HG03521 (cell line): Measurements from ENCODE around the gene PUM1.
"Not testable (repeated sequence)": the region's sequence is repeated elsewhere in the genome, so short reads cannot be mapped to it uniquely, and the experiment has no call there.

Source experiments
- ATAC-seq: cut with Tn5 transposase; IDR thresholded peaks from one replicate; pipeline ENCODE4 v1.9.1; 2021; ENCODE audit warnings: mild to moderate bottlenecking, moderate library complexity; ENCODE audit not compliant: unreplicated experiment

PUM1 gene

DNA sequence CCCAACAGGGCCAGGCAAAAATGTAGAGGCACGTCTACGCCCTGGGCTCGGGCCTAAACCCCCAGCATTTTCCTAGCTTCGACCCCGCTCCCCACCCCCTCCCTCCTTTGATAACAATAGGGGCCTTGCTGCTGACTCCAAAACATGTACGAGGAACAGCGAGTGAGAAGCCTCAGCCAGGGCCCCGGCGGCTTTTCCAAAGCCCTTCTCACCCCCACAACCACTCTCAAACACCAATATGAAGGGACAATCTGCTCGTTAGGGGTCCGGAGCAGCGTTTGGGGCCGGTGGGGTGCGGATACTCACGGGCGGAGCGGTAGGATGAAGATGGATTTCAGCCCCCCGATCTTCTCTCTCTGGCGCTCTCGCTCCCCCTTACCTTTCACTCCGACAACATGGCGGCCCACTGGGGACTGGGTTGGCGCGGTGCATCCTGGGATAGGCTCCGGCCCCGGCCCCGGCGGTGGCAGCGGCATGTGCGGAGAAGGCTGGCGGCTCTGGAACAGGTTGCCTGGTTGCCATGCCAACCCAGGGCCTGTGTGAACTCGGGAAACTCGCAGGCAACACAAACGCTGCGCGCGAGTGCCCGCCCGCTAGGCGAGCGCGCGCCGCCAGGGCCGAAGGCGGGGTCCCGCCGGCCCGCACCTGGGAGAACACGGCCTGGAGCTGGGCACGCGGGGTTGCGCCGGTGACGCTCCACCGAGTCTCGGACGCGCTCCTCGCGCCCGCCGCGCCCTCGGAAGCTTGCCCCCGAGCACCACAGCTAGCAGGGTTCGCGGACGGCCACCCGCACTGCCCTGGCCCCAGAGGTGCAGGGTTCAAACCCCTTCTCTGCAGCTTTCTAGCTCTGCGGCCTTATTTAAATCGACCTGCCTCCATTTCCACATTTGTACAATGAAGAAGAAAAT is at the start of gene PUM1:
PUM1 (minus strand) TSS at position 408 of the 908 bp plus-strand sequence. CDS start 6,151 bp downstream, outside the sequence.
- peak; percentile 96 for ATAC-seq

GRCh38 chr1:31112266-31112935 is 46.9 kb upstream of the PUM1 start:
- ATAC-seq, result no peak

- no peak for ATAC-seq
Observed at GRCh38 chr1:31111290-31111951, 45.9 kb upstream of the PUM1 start.

GRCh38 chr1:31110846-31111245 is 45.3 kb upstream of the PUM1 start:
- ATAC-seq, result no peak

GRCh38 chr1:31108861-31109260 is 43.3 kb upstream of the PUM1 start:
- ATAC-seq, result no peak

GRCh38 chr1:31105646-31106045 is 40.1 kb upstream of the PUM1 start:
- no peak for ATAC-seq

GRCh38 chr1:31102501-31102950 is 37.0 kb upstream of the PUM1 start:
- ATAC-seq, result no peak

DNA sequence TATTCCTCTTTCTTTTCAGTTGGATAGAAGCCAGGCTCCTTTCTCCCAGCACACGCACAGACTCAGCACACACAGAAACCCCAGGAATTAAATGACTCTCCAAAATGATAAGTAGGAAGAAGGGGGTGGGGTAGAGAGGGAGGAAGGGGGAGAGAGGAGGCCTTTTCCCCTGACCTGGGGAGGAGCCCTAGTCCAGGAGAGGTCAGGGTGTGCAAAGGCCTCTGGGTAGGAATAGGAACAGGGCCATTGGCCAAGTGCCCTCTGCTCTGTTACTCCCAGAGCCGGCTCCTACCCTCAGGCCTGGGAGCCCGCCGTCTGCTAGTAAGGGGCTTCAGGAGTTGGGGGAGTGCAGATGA is 35.6 kb upstream of the PUM1 start:
- ATAC-seq, result no peak

GRCh38 chr1:31099293-31100032 is 33.9 kb upstream of the PUM1 start:
- ATAC-seq, result no peak

- ATAC-seq, result no peak
Observed at GRCh38 chr1:31095985-31096384, 30.5 kb upstream of the PUM1 start.

DNA sequence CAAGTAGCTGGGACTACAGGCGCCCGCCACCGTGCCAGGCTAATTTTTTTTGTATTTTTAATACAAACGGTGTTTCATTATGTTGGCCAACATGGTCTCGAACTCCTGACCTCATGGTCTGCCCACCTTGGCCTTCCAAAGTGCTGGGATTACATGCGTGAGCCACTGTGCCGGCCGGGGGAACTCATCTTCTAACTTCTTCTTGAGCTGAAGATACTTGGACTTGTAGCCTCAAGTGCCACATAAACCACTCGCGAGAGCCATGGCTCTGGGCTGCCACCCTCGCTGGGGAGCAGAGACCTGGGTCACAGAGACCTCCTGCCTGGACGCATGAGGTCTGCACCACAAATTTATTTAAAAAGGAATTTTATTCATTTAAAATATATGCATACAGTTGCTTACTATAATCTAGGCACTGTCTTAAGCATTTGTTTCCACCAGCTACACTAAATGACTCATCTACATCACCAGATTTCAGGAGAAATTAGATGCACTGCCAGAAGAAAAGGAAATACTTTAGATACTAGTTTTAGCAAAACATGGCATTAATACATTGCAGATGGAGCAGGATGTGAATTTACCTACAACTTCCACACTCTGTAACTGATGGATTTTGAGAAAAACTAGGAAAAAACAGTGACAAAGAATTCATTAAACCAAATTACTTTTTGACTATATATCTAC is 29.9 kb upstream of the PUM1 start:
- no peak for ATAC-seq

GRCh38 chr1:31088081-31088480 is 22.6 kb upstream of the PUM1 start:
- not testable (repeated sequence) for ATAC-seq

- no peak for ATAC-seq
Observed at GRCh38 chr1:31084782-31085569, 19.5 kb upstream of the PUM1 start.

GRCh38 chr1:31082385-31082784 is 16.9 kb upstream of the PUM1 start:
- no peak for ATAC-seq

GRCh38 chr1:31073044-31073443 is 7.5 kb upstream of the PUM1 start:
- no peak for ATAC-seq

DNA sequence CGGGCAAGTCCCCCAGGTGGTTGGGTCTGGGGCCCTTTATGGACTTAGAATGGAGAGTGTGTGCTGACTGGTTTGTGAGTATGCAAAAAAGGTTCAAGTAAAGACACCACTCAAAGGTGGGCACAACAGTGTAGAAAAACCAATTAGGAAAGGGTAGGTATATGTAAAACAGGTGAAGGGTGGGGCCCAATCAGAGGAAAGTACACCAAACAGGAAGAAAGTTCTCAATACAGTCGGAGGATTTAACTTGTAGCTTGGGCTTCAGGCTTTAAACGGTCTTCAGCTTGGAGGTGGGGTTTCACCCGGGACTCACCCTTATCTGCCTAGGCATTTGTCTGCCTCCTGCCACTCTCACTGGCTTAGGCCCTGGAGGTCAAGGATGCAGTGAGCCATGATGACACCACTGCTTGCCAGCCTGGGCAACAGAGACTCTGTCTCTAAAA is 6.8 kb upstream of the PUM1 start:
- no peak for ATAC-seq

DNA sequence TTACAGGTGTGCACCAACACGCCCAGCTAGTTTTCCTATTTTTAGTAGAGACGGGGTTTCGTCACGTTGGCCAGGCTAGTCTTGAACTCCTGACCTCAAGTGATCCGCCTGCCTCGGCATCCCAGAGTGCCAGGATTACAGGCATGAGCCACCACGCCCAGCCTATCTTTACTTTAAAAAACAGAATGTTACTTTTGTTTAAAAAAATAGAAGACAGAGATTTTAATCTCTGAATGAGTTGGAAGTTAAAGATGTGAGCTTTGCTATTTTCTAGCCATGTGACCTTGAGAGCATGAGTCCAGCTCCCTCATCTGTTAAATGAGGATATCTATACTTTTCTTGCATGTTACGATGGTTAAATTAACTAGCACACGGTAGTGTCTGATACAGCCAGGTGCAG is 3.9 kb upstream of the PUM1 start:
- ATAC-seq, result no peak

DNA sequence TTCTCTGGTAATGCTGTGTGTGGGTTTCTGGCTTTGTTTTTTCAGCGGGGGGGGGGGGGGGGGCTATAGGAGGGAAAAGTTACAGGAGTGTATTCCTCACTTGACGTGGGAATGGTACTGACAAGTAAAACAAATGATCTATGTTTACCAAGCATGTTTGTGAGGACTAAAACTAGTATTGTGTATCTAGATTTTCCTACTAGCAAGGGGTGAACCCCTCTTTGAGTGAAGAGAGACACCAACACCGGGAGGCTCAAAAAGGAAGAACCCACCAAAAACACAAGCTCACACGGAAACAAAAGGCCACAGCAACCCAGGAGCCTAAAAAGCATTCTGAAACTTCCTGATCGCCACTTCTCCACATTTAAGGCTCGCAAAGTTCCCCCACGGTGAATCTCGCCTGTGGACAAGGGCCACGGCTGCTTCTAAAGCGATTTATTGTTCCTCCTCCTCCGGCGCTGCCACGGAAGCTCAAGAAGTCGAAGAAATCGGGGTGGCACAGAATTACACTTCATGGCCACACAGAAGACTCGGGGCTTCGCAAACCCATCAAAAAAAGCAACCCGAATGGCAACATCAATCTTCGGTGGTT is 703 bp downstream of the PUM1 start:
- no peak for ATAC-seq

- ATAC-seq, result no peak
Observed at GRCh38 chr1:31064111-31064717, 1.3 kb downstream of the PUM1 start.
